ENCODE results near the gene MSI2.

Gene MSI2

GRCh38 chr17:57338257-57338914 lies 82.1 kb downstream of the MSI2 start:
- in situ Hi-C loops (cut with MboI; ENCODE audit: low sequenced_read_pairs), result no loop called here

GRCh38 chr17:57340160-57340981 lies 84.0 kb downstream of the MSI2 start:
- in situ Hi-C loops (cut with MboI; ENCODE audit: low sequenced_read_pairs), result no loop called here

- in situ Hi-C loops (cut with MboI; ENCODE audit: low sequenced_read_pairs), result no loop called here
Observed at GRCh38 chr17:57341611-57342540, 85.6 kb downstream of the MSI2 start.

- in situ Hi-C loops (cut with MboI; ENCODE audit: low sequenced_read_pairs), result no loop called here
Observed at GRCh38 chr17:57342963-57343589, 86.8 kb downstream of the MSI2 start.

GRCh38 chr17:57343717-57344116 lies 87.4 kb downstream of the MSI2 start:
- in situ Hi-C loops (cut with MboI; ENCODE audit: low sequenced_read_pairs), result no loop called here

GRCh38 chr17:57344261-57344660 lies 87.9 kb downstream of the MSI2 start:
- in situ Hi-C loops (cut with MboI; ENCODE audit: low sequenced_read_pairs), result no loop called here

GRCh38 chr17:57349541-57350247 lies 93.4 kb downstream of the MSI2 start:
- in situ Hi-C loops (cut with MboI; ENCODE audit: low sequenced_read_pairs), result no loop called here

- in situ Hi-C loops (cut with MboI; ENCODE audit: low sequenced_read_pairs), result no loop called here
Observed at GRCh38 chr17:57350266-57350665, 93.9 kb downstream of the MSI2 start.

GRCh38 chr17:57352665-57353175 lies 96.4 kb downstream of the MSI2 start:
- in situ Hi-C loops (cut with MboI; ENCODE audit: low sequenced_read_pairs), result no loop called here

GRCh38 chr17:57354673-57355072 lies 98.3 kb downstream of the MSI2 start:
- in situ Hi-C loops (cut with MboI; ENCODE audit: low sequenced_read_pairs), result no loop called here

- in situ Hi-C loops (cut with MboI; ENCODE audit: low sequenced_read_pairs), result no loop called here
Observed at GRCh38 chr17:57355090-57355859, 99.0 kb downstream of the MSI2 start.

GRCh38 chr17:57356153-57356718 lies 99.9 kb downstream of the MSI2 start:
- in situ Hi-C loops (cut with MboI; ENCODE audit: low sequenced_read_pairs), result no loop called here

GRCh38 chr17:57356719-57357391 lies 100.5 kb downstream of the MSI2 start:
- in situ Hi-C loops (cut with MboI; ENCODE audit: low sequenced_read_pairs), result no loop called here

GRCh38 chr17:57357392-57357784 lies 101.1 kb downstream of the MSI2 start:
- in situ Hi-C loops (cut with MboI; ENCODE audit: low sequenced_read_pairs), result no loop called here

GRCh38 chr17:57357830-57358430 lies 101.6 kb downstream of the MSI2 start:
- in situ Hi-C loops (cut with MboI; ENCODE audit: low sequenced_read_pairs), result no loop called here

- in situ Hi-C loops (cut with MboI; ENCODE audit: low sequenced_read_pairs), result no loop called here
Observed at GRCh38 chr17:57360266-57360665, 103.9 kb downstream of the MSI2 start.

GRCh38 chr17:57362797-57363556 lies 106.7 kb downstream of the MSI2 start:
- in situ Hi-C loops (cut with MboI; ENCODE audit: low sequenced_read_pairs), result no loop called here

Data from HL-60/S4 treated with retinoic acid at 250 ng/mL for 4 days and 3 days (cell line).